Keratinocyte (primary cell): ENCODE data around the gene TK2.

ENCODE experiments used
- EZH2 ChIP-seq: IDR thresholded peaks from one replicate; pipeline ENCODE4 v1.6.1; 2012; ENCODE audit warnings: inconsistent platforms, mild to moderate bottlenecking, low read length, moderate library complexity
- TF ChIP-seq, protein P1 (sequence below), 3 experiments: IDR thresholded peaks in 1 of 3; conservative IDR thresholded peaks in 1 of 3; optimal IDR thresholded peaks in 1 of 3; 2 replicates in 2 of 3; 3 replicates in 1 of 3; pipeline versions ENCODE3 to v1.5.1; 2011; ENCODE audit warnings: low read length in 3 of 3, mild to moderate bottlenecking in 3 of 3, moderate library complexity in 2 of 3, control low read depth in 1 of 3, inconsistent platforms in 1 of 3; ENCODE audit not compliant: insufficient read depth in 2 of 3; ENCODE audit errors: extremely low read depth in 1 of 3

DNA sequence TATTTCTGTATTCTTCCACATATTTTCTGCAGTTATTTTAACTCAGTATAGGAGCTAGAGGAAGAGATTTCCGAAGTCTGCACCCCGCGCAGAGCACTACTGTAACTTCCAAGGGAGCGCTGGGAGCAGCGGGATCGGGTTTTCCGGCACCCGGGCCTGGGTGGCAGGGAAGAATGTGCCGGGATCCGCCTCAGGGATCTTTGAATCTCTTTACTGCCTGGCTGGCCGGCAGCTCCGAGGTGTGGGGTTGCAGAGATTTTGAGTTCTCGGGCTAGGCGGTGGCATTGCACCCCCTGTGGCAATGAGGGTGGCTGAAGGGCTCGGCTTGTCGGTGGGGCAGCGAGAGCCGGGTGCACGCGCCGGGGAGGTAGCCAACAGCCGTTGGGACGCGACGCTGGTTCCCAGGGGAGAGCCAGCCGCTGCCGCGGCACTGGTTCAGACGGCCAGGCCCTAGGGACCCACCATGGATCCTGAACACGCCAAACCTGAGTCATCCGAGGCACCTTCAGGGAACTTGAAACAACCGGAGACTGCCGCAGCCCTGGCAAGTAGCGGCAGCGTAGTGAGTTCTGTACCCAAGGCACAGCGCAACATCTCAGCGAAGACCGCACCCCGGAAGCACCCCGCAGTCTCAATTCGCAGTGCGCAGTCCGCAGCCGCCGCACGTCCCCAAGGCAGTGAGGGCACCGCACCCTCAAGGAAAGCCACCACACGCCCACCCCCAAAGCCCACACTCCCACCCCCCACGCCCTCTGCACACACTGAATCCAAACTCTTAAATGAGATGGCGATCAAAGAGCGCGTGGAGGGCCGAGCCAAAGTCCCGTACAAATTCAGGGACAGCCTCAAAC, 16.4 kb upstream of the TK2 start, which contains the start of gene CMTM1:
- TF ChIP-seq, protein P1, sequence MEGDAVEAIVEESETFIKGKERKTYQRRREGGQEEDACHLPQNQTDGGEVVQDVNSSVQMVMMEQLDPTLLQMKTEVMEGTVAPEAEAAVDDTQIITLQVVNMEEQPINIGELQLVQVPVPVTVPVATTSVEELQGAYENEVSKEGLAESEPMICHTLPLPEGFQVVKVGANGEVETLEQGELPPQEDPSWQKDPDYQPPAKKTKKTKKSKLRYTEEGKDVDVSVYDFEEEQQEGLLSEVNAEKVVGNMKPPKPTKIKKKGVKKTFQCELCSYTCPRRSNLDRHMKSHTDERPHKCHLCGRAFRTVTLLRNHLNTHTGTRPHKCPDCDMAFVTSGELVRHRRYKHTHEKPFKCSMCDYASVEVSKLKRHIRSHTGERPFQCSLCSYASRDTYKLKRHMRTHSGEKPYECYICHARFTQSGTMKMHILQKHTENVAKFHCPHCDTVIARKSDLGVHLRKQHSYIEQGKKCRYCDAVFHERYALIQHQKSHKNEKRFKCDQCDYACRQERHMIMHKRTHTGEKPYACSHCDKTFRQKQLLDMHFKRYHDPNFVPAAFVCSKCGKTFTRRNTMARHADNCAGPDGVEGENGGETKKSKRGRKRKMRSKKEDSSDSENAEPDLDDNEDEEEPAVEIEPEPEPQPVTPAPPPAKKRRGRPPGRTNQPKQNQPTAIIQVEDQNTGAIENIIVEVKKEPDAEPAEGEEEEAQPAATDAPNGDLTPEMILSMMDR (optimal IDR thresholded peaks at IDR 0.05 in 1 of 3, IDR thresholded peaks at IDR 0.05 in 1 of 3, conservative IDR thresholded peaks at IDR 0.05 in 1 of 3; ENCODE audit: extremely low read depth in 1 of 3, insufficient read depth in 2 of 3, low read length in 3 of 3) = no peak
- no peak for TF ChIP-seq EZH2
